ENCODE data around the gene HMCES.

- TF ChIP-seq CREB1 (IDR thresholded peaks at IDR 0.05; ENCODE audit: low read depth) (no peak), USF1 (IDR thresholded peaks at IDR 0.05) (no peak), REST (IDR thresholded peaks at IDR 0.05; ENCODE audit: low read depth) (no peak), TAF1 (IDR thresholded peaks at IDR 0.05; ENCODE audit: low read depth) (no peak), ZBTB7A (IDR thresholded peaks at IDR 0.05; ENCODE audit: low read depth) (no peak), EP300 (IDR thresholded peaks at IDR 0.05; ENCODE audit: borderline replicate concordance) (no peak), NFIC (IDR thresholded peaks at IDR 0.05) (no peak), RAD21 (IDR thresholded peaks at IDR 0.05; ENCODE audit: low read depth) (no peak), MAX (IDR thresholded peaks at IDR 0.05) (no peak), TEAD4 (IDR thresholded peaks at IDR 0.05) (no peak), CEBPB (IDR thresholded peaks at IDR 0.05) (no peak)
Observed at GRCh38 chr3:129325383-129325782, 46.7 kb downstream of the HMCES start.

All from Ishikawa (cell line).